Measurements from ENCODE around the gene RHEBL1. TPM values are rescaled to one million over a fixed set of nuclear protein-coding genes. Genes with fewer than 3 reads are reported as not detected.

Gene RHEBL1
- polyA plus RNA-seq, 3 donors, result 0.17 to 0.96 (median 0.50) TPM

DNA sequence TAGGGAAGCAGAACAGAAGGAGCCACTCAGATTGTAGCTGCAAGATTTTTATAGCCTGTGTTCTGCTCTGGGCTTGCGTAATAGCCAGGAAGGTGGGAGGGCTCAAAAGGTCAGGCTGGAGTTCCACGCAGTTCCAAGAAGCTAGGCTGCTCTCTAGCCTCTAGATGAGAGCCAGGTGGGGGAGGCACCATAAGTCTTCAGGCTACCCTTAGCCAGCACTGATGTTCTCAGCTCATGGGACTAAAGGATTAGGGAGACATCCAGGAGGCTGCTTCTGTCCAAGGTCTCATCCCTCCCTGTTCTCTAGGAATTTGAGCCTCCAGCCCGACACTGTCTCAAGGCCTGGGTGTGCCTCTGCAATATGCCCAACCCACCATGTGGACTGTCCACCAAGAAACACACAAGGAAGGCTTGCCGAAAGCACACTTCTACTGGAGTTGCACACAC lies 39.2 kb upstream of the RHEBL1 start:
- Mint-ChIP-seq H3K4me1 (peaks cover 60% of the 10 kb centered on the region), H3K27ac (peak overlapping the region; percentile 90 to 96 (median 92)), H3K4me3 (peak overlapping the region; percentile 95 to 100), H3K9me3 (no peaks in the 10 kb centered on the region), H3K36me3 (peaks cover 18 to 21% of the 10 kb centered on the region in 2 donors), H3K27me3 (ENCODE audit: low read depth in 3 of 3) (peaks cover 0 to 1% (median 1%) of the 10 kb centered on the region in 3 donors)
- Histone ChIP-seq H3K9me3 (replicated peaks in 1 of 2; ENCODE audit: control insufficient read depth in 1 of 2, insufficient read depth in 1 of 2, low read length in 2 of 2) (no peaks in the 10 kb centered on the region), H3K36me3 (replicated peaks in 1 of 2; ENCODE audit: control insufficient read depth in 1 of 2, insufficient read depth in 2 of 2, low read length in 2 of 2) (peaks cover 6 to 22% of the 10 kb centered on the region in 2 donors), H3K27ac (ENCODE audit: low read depth in 1 of 2, low read length in 2 of 2) (peak overlapping the region; percentile 39 to 91), H4K20me1 (ENCODE audit: insufficient read depth, low read length) (peaks cover 54% of the 10 kb centered on the region), H2AFZ (ENCODE audit: insufficient read depth, low read depth, low read length, poor library complexity, severe bottlenecking) (no peak overlapping the region), H3K9ac (ENCODE audit: insufficient read depth, low read length, poor library complexity, severe bottlenecking) (no peak overlapping the region), H3K27me3 (ENCODE audit: control insufficient read depth in 2 of 2, insufficient read depth in 2 of 2, low read length in 2 of 2) (no peaks in the 10 kb centered on the region), H3K79me2 (ENCODE audit: insufficient read depth, low read length) (peaks cover 39% of the 10 kb centered on the region), H3K4me3 (replicated peaks in 1 of 3; ENCODE audit: low read depth in 2 of 3, low read length in 3 of 3) (peak overlapping the region; percentile 71 to 100 (median 71)), H3K4me2 (replicated peaks; ENCODE audit: extremely low read depth, low read length, poor library complexity, severe bottlenecking) (peak overlapping the region; percentile 93), H3K4me1 (ENCODE audit: control insufficient read depth in 1 of 2, insufficient read depth in 2 of 2, low read length in 2 of 2) (peaks cover 59 to 66% of the 10 kb centered on the region in 2 donors)
- TF ChIP-seq CTCF (IDR thresholded peaks at IDR 0.05), result no peak
- WGBS (ENCODE audit: insufficient coverage), result 28% methylated on average over 4 of the region's 4 CpGs
- peak in 2 of 3 donors; percentile 49 to 51 for DNase-seq
- intact Hi-C loops (cut with micrococcal nuclease), result no loop called here

- TF ChIP-seq CTCF (IDR thresholded peaks at IDR 0.05), result no peak
- Histone ChIP-seq H3K36me3 (replicated peaks in 1 of 2; ENCODE audit: control insufficient read depth in 1 of 2, insufficient read depth in 2 of 2, low read length in 2 of 2) (peaks cover 35 to 56% of the 10 kb centered on the region in 2 donors), H3K9ac (ENCODE audit: insufficient read depth, low read length, poor library complexity, severe bottlenecking) (no peak overlapping the region), H3K27me3 (ENCODE audit: control insufficient read depth in 2 of 2, insufficient read depth in 2 of 2, low read length in 2 of 2) (no peaks in the 10 kb centered on the region), H3K79me2 (ENCODE audit: insufficient read depth, low read length) (peaks cover 39% of the 10 kb centered on the region), H3K4me2 (replicated peaks; ENCODE audit: extremely low read depth, low read length, poor library complexity, severe bottlenecking) (peak overlapping the region; percentile 31), H3K4me3 (replicated peaks in 1 of 3; ENCODE audit: low read depth in 2 of 3, low read length in 3 of 3) (peak overlapping the region in 1 of 3 experiments; percentile 40), H4K20me1 (ENCODE audit: insufficient read depth, low read length) (peaks cover 80% of the 10 kb centered on the region), H3K9me3 (replicated peaks in 1 of 2; ENCODE audit: control insufficient read depth in 1 of 2, insufficient read depth in 1 of 2, low read length in 2 of 2) (no peaks in the 10 kb centered on the region), H3K4me1 (ENCODE audit: control insufficient read depth in 1 of 2, insufficient read depth in 2 of 2, low read length in 2 of 2) (peaks cover 61 to 67% of the 10 kb centered on the region in 2 donors), H2AFZ (ENCODE audit: insufficient read depth, low read depth, low read length, poor library complexity, severe bottlenecking) (no peak overlapping the region), H3K27ac (ENCODE audit: low read depth in 1 of 2, low read length in 2 of 2) (peak overlapping the region; percentile 53 to 64)
- peak overlapping the region; percentile 30 to 87 (median 74) for H3K27ac Mint-ChIP-seq
- H3K36me3 Mint-ChIP-seq, result peaks cover 52 to 55% of the 10 kb centered on the region in 2 donors
- H3K4me3 Mint-ChIP-seq, result peak overlapping the region in 1 of 2 donors; percentile 55
- no peaks in the 10 kb centered on the region for H3K9me3 Mint-ChIP-seq
- 53% methylated on average over 8 of the region's 9 CpGs for WGBS (ENCODE audit: insufficient coverage)
- H3K27me3 Mint-ChIP-seq (ENCODE audit: low read depth in 3 of 3), result peaks cover 0 to 1% (median 0%) of the 10 kb centered on the region in 3 donors
- peak in 2 of 3 donors; percentile 31 to 49 for DNase-seq
- peaks cover 58% of the 10 kb centered on the region for H3K4me1 Mint-ChIP-seq
- intact Hi-C loops (cut with micrococcal nuclease), result no loop called here
Measured at GRCh38 chr12:49105504-49106084, 35.8 kb upstream of the RHEBL1 start.
